Mammary epithelial cell (primary cell): Measurements from ENCODE around the gene SNX1.

ENCODE experiments used
- EZH2 ChIP-seq: IDR thresholded peaks from 2 replicates; pipeline ENCODE4 v1.6.1; 2012; ENCODE audit warnings: low read length, inconsistent platforms, borderline replicate concordance
- TF ChIP-seq, protein P1 (sequence below), 2 donors: IDR thresholded peaks in 1 of 2; conservative IDR thresholded peaks in 1 of 2; 2 replicates each; pipeline ENCODE4 v1.5.1; 2011 to 2012; ENCODE audit warnings: inconsistent platforms in 2 of 2, low read length in 2 of 2, mild to moderate bottlenecking in 2 of 2, control low read depth in 1 of 2, low read depth in 1 of 2; ENCODE audit not compliant: insufficient read depth in 1 of 2; ENCODE audit errors: extremely low read depth in 1 of 2

DNA sequence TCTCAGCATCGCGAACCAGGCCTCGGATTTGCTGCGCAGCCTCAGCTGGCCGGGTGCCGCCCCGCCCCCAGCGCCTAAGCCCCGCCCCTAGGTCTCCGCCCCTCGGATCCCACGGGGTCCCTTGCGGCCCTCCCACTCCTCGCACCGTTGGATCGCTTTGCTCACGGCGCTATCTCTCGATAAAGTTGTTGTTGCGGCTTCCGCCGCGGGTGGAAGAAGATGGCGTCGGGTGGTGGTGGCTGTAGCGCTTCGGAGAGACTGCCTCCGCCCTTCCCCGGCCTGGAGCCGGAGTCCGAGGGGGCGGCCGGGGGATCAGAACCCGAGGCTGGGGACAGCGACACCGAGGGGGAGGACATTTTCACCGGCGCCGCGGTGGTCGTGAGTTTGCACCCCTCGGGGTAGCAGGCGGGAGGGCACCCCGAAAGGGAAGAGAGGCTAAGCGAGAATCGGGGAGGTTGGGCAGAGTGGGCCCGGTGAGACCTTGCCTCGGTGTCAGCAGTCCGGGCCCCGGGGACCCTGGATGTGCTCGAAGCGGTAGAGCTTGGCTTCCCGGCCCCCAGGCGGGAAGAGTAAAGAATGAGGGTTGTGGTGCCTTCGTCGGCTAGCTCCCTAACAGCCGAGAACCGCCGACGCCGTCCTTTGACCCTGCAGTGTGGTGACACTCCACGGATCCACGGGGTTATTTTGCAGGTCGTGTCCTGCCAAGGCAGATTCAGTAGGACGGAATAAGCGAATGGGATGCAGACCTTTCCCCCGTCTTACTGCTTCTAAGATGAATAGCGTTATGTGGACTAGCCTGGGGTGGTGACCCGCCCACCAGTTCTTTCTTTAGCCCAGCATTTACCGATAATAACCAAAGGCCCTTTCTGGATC lies at the start of gene SNX1:
- TF ChIP-seq, protein P1, sequence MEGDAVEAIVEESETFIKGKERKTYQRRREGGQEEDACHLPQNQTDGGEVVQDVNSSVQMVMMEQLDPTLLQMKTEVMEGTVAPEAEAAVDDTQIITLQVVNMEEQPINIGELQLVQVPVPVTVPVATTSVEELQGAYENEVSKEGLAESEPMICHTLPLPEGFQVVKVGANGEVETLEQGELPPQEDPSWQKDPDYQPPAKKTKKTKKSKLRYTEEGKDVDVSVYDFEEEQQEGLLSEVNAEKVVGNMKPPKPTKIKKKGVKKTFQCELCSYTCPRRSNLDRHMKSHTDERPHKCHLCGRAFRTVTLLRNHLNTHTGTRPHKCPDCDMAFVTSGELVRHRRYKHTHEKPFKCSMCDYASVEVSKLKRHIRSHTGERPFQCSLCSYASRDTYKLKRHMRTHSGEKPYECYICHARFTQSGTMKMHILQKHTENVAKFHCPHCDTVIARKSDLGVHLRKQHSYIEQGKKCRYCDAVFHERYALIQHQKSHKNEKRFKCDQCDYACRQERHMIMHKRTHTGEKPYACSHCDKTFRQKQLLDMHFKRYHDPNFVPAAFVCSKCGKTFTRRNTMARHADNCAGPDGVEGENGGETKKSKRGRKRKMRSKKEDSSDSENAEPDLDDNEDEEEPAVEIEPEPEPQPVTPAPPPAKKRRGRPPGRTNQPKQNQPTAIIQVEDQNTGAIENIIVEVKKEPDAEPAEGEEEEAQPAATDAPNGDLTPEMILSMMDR (conservative IDR thresholded peaks at IDR 0.05 in 1 of 2, IDR thresholded peaks at IDR 0.05 in 1 of 2; ENCODE audit: extremely low read depth in 1 of 2, insufficient read depth in 1 of 2, low read depth in 1 of 2, low read length in 2 of 2): no peak
- no peak for TF ChIP-seq EZH2
